Endothelial cell of umbilical vein (primary cell): Measurements from ENCODE around the gene ZNF670. TPM values are rescaled to one million over a fixed set of nuclear protein-coding genes. Genes with fewer than 3 reads are reported as not detected.

Experiments
- BruUV-seq: library from RNA; stranded (reverse); fragments of 400-500 nt; replicated peaks from 2 replicates; lab custom pipeline; 2021; lab: Mats Ljungman, UMichigan
- CTCF ChIA-PET: fragments of 300-600, 350-600 bp; sonication (Branson Sonifier 250); formaldehyde crosslinking; loops from one replicate; lab custom pipeline; 2021; ENCODE audit warnings: antibody characterized with exemption, inconsistent platforms; lab: Charles Lee
- POLR2A ChIA-PET: fragments of 300-600, 350-600 bp; sonication (Branson Sonifier 250); formaldehyde crosslinking; loops from one replicate; lab custom pipeline; 2021; ENCODE audit warnings: antibody characterized with exemption, inconsistent platforms; lab: Charles Lee
- DNase-seq: peaks from one replicate; pipeline ENCODE4 v3.0.0-alpha.2; 2011; ENCODE audit warnings: low read depth, low spot score
- FAIRE-seq: peaks from 2 replicates; lab custom pipeline; 2011; peaks lifted over from hg19 to GRCh38; lab: Jason Lieb, UNC
- H2AFZ ChIP-seq: 2 replicates; pipeline ENCODE4 v1.6.0; 2012; ENCODE audit warnings: low read depth, low read length, control low read depth, inconsistent platforms
- H3K27ac ChIP-seq: 2 replicates; pipeline ENCODE4 v1.5.1; 2011; ENCODE audit warnings: low read depth, mild to moderate bottlenecking, control low read depth, low read length, moderate library complexity; ENCODE audit not compliant: insufficient read depth
- H3K27me3 ChIP-seq, 2 experiments: 2 replicates each; pipeline versions ENCODE4 v1.6.0 to v1.6.1; 2011; ENCODE audit warnings: low read length in 2 of 2, mixed read lengths in 1 of 2; ENCODE audit not compliant: control insufficient read depth in 2 of 2, insufficient read depth in 2 of 2
- H3K36me3 ChIP-seq, 2 experiments: 2 replicates in 1 of 2; 3 replicates in 1 of 2; pipeline ENCODE4 v1.5.1; 2011; ENCODE audit warnings: low read length in 2 of 2, mild to moderate bottlenecking in 1 of 2, moderate library complexity in 1 of 2; ENCODE audit not compliant: control insufficient read depth in 2 of 2, insufficient read depth in 2 of 2; ENCODE audit errors: extremely low read depth in 1 of 2
- H3K4me1 ChIP-seq: 3 replicates; pipeline ENCODE4 v1.5.1; 2011; ENCODE audit warnings: mild to moderate bottlenecking, low read length; ENCODE audit not compliant: control insufficient read depth, insufficient read depth; ENCODE audit errors: extremely low read depth
- H3K4me2 ChIP-seq: 2 replicates; pipeline ENCODE4 v1.6.1; 2011; ENCODE audit warnings: low read length, control low read depth, mixed read lengths; ENCODE audit not compliant: insufficient read depth
- H3K4me3 ChIP-seq, 3 experiments: fragments of 200-600 bp in 1 of 3; sonication (generic), shearing (Covaris generic) in 1 of 3; replicated peaks in 1 of 3; 2 replicates each; pipeline ENCODE4 v1.5.1; 2011 to 2016; ENCODE audit warnings: control low read depth in 3 of 3, low read length in 3 of 3, mild to moderate bottlenecking in 2 of 3, inconsistent platforms in 1 of 3, low read depth in 1 of 3, moderate library complexity in 1 of 3; ENCODE audit not compliant: insufficient read depth in 1 of 3
- H3K79me2 ChIP-seq: 2 replicates; pipeline ENCODE4 v1.6.0; 2012; ENCODE audit warnings: low read length, inconsistent platforms; ENCODE audit not compliant: control insufficient read depth, insufficient read depth
- H3K9ac ChIP-seq: replicated peaks from 2 replicates; pipeline ENCODE3; 2011; ENCODE audit warnings: low read length, control low read depth; ENCODE audit not compliant: insufficient read depth; ENCODE audit errors: extremely low read depth
- H3K9me1 ChIP-seq: replicated peaks from 3 replicates; pipeline ENCODE4 v1.6.0; 2011; ENCODE audit warnings: mild to moderate bottlenecking, low read length; ENCODE audit not compliant: control insufficient read depth, insufficient read depth; ENCODE audit errors: extremely low read depth
- H3K9me3 ChIP-seq: replicated peaks from 2 replicates; pipeline ENCODE4 v1.5.1; 2012; ENCODE audit warnings: low read length, inconsistent platforms; ENCODE audit not compliant: control insufficient read depth, insufficient read depth
- H4K20me1 ChIP-seq: replicated peaks from 2 replicates; pipeline ENCODE3; 2011; ENCODE audit warnings: mild to moderate bottlenecking, low read length; ENCODE audit not compliant: control insufficient read depth, insufficient read depth; ENCODE audit errors: extremely low read depth
- EZH2 ChIP-seq: IDR thresholded peaks from 2 replicates; pipeline ENCODE4 v1.6.1; 2012; ENCODE audit warnings: borderline replicate concordance, low read depth, mild to moderate bottlenecking, moderate library complexity, low read length, inconsistent platforms; ENCODE audit not compliant: severe bottlenecking
- FOS ChIP-seq: IDR thresholded peaks from 2 replicates; pipeline ENCODE4 v1.6.1; 2011; ENCODE audit warnings: mild to moderate bottlenecking, low read length, moderate library complexity, borderline replicate concordance; ENCODE audit not compliant: insufficient read depth
- GATA2 ChIP-seq: IDR thresholded peaks from 2 replicates; pipeline ENCODE4 v1.7.0; 2011; ENCODE audit warnings: low read depth, mild to moderate bottlenecking, moderate library complexity, mixed read lengths, low read length; ENCODE audit not compliant: insufficient read length, insufficient read depth
- MYC ChIP-seq: IDR thresholded peaks from one replicate; pipeline ENCODE4 v1.6.1; 2011; ENCODE audit warnings: mild to moderate bottlenecking, low read depth, low read length
- POLR2A ChIP-seq: IDR thresholded peaks from 2 replicates; pipeline ENCODE4 v1.6.1; 2012; ENCODE audit warnings: low read depth, mild to moderate bottlenecking, control low read depth, low read length
- POLR2AphosphoS5 ChIP-seq: IDR thresholded peaks from 2 replicates; pipeline ENCODE4 v1.6.1; 2012; ENCODE audit warnings: low read depth, mild to moderate bottlenecking, control low read depth, low read length, moderate library complexity; ENCODE audit not compliant: insufficient read depth
- dilution Hi-C: fragments of 300-500 bp; cut with MboI; formaldehyde crosslinking; loops from one replicate; pipeline ENCODE4 v1.15.0; 2019; ENCODE audit warnings: low sequenced_read_pairs; ENCODE audit not compliant: extremely low pct_ligation_motif_present
- intact Hi-C: fragments of 100-400 bp; cut with micrococcal nuclease; formaldehyde crosslinking; loops from one replicate; pipeline ENCODE4 v1.10.0; 2022
- polyA plus RNA-seq, 4 experiments: library from polyadenylated mRNA; depleted of rRNA in 3 of 4; stranded (reverse) in 3 of 4; unstranded in 1 of 4; fragments of >200 nt; gene quantifications; 2 replicates each; pipeline versions ENCODE4 v1.2.1 to v1.2.3, GENCODE V29; 2011 to 2012; ENCODE audit warnings: missing spikeins in 1 of 4
- total RNA-seq: library from RNA; stranded (reverse); gene quantifications from 2 replicates; pipeline ENCODE4 v1.2.3, GENCODE V29; 2021
- TF ChIP-seq, protein P1 (sequence below), 2 donors: IDR thresholded peaks; 1 replicate in 1 of 2; 2 replicates in 1 of 2; pipeline ENCODE4 v1.5.1; 2011; ENCODE audit warnings: low read length in 2 of 2, mild to moderate bottlenecking in 2 of 2, moderate library complexity in 2 of 2, control low read depth in 1 of 2, inconsistent platforms in 1 of 2, low read depth in 1 of 2; ENCODE audit not compliant: insufficient read depth in 1 of 2; ENCODE audit errors: extremely low read depth in 1 of 2
- TF ChIP-seq, protein P2 (sequence below): IDR thresholded peaks from 2 replicates; pipeline ENCODE4 v1.6.1; 2011; ENCODE audit not compliant: insufficient read depth, insufficient read length

Gene ZNF670
- total and polyA plus RNA-seq, 2 donors (not counting 3 experiments of a cell fraction or from before 2014, with no cell fraction given) = 1.3 to 5.2 TPM

DNA sequence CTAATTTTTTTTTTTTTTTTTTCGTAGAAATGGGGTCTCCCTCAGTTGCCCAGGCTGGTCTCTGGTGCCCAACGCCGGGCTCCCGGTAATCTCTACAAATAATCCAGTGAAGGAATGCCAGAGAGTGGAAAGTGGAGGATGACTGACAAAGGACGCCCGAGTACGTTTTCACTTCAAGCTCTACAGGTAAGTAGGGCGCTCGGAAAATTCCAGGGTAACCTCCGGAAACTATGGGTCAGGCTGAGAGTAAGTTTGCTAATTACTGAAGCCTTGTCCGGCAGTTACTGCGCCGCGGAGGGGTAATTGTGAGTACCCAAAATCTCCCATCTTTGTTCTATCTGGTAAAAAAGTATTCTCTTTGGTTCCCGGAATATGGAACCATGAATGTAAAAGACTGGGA is 27.4 kb upstream of the ZNF670 start:
- Histone ChIP-seq H3K9me1 (no peaks in the 10 kb centered on the region), H3K4me3 (no peak overlapping the region), H3K4me2 (no peak overlapping the region), H3K36me3 (peaks cover 1 to 5% of the 10 kb centered on the region in 2 experiments), H3K79me2 (peaks cover 16% of the 10 kb centered on the region), H3K4me1 (peaks cover 4% of the 10 kb centered on the region), H3K9ac (no peak overlapping the region), H3K27ac (no peak overlapping the region), H3K27me3 (peaks cover 0 to 7% of the 10 kb centered on the region in 2 experiments), H2AFZ (no peak overlapping the region), H4K20me1 (no peaks in the 10 kb centered on the region), H3K9me3 (peaks cover 5% of the 10 kb centered on the region)
- ChIA-PET CTCF (no interaction called here), POLR2A (no interaction called here)
- FAIRE-seq (no peak), DNase-seq (no peak)
- no TSS peak for BruUV-seq
- TF ChIP-seq MYC = no peak
- TF ChIP-seq, protein P1, sequence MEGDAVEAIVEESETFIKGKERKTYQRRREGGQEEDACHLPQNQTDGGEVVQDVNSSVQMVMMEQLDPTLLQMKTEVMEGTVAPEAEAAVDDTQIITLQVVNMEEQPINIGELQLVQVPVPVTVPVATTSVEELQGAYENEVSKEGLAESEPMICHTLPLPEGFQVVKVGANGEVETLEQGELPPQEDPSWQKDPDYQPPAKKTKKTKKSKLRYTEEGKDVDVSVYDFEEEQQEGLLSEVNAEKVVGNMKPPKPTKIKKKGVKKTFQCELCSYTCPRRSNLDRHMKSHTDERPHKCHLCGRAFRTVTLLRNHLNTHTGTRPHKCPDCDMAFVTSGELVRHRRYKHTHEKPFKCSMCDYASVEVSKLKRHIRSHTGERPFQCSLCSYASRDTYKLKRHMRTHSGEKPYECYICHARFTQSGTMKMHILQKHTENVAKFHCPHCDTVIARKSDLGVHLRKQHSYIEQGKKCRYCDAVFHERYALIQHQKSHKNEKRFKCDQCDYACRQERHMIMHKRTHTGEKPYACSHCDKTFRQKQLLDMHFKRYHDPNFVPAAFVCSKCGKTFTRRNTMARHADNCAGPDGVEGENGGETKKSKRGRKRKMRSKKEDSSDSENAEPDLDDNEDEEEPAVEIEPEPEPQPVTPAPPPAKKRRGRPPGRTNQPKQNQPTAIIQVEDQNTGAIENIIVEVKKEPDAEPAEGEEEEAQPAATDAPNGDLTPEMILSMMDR (IDR thresholded peaks at IDR 0.05; ENCODE audit: extremely low read depth in 1 of 2, insufficient read depth in 1 of 2, low read depth in 1 of 2, low read length in 2 of 2) = no peak
- no peak for TF ChIP-seq FOS
- TF ChIP-seq POLR2A = no peak
- no peak for TF ChIP-seq EZH2
- intact Hi-C loops = loop anchor here (2.0 kb wide), 3 partner anchors 99 to 227 kb away; no protein-coding TSS in a partner anchor
- dilution Hi-C loops = no loop called here

DNA sequence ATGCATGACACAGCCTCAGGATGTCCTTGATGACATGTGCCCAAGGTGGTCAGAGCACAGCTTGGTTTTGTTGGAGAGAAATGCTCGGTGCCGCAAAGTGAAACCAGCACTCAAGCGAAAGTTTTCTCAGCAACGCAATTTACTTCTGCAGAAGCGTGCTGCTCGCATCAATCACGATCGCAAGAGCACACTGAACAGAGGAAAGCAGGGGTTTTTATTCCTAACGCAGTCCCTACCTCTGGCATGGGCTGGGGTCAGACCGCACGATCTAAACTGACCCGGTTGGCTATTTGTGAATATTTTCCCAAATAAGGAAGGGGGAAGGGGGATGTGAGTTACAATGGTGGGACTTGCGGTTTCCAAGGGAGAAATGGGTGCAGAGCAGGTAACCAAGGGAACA is 26.4 kb upstream of the ZNF670 start:
- TF ChIP-seq POLR2AphosphoS5 (no peak), POLR2A (no peak), GATA2 (no peak), MYC (no peak)
- TF ChIP-seq, protein P2, sequence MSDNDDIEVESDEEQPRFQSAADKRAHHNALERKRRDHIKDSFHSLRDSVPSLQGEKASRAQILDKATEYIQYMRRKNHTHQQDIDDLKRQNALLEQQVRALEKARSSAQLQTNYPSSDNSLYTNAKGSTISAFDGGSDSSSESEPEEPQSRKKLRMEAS = no peak
- intact Hi-C loops (loop anchor here (1.0 to 5.0 kb wide), 6 partner anchors 27 to 228 kb away; partner anchors contain the start of gene ZNF670), dilution Hi-C loops (no loop called here)
- Histone ChIP-seq H3K79me2 (peaks cover 16% of the 10 kb centered on the region), H3K9ac (no peak overlapping the region), H3K36me3 (peaks cover 8 to 13% of the 10 kb centered on the region in 2 experiments), H2AFZ (no peak overlapping the region), H3K4me1 (peaks cover 4% of the 10 kb centered on the region), H3K9me1 (no peaks in the 10 kb centered on the region), H3K27me3 (peaks cover 0 to 1% of the 10 kb centered on the region in 2 experiments), H4K20me1 (no peaks in the 10 kb centered on the region), H3K27ac (no peak overlapping the region), H3K9me3 (peaks cover 13% of the 10 kb centered on the region), H3K4me2 (no peak overlapping the region), H3K4me3 (no peak overlapping the region)
- DNase-seq (no peak), FAIRE-seq (no peak)
- ChIA-PET POLR2A (no interaction called here), CTCF (no interaction called here)
- BruUV-seq = no TSS peak
